ENCODE data around the gene FAM171A1.
"Not testable (repeated sequence)": the region's sequence is repeated elsewhere in the genome, so short reads cannot be mapped to it uniquely, and the experiment has no call there.

The FAM171A1 gene

DNA sequence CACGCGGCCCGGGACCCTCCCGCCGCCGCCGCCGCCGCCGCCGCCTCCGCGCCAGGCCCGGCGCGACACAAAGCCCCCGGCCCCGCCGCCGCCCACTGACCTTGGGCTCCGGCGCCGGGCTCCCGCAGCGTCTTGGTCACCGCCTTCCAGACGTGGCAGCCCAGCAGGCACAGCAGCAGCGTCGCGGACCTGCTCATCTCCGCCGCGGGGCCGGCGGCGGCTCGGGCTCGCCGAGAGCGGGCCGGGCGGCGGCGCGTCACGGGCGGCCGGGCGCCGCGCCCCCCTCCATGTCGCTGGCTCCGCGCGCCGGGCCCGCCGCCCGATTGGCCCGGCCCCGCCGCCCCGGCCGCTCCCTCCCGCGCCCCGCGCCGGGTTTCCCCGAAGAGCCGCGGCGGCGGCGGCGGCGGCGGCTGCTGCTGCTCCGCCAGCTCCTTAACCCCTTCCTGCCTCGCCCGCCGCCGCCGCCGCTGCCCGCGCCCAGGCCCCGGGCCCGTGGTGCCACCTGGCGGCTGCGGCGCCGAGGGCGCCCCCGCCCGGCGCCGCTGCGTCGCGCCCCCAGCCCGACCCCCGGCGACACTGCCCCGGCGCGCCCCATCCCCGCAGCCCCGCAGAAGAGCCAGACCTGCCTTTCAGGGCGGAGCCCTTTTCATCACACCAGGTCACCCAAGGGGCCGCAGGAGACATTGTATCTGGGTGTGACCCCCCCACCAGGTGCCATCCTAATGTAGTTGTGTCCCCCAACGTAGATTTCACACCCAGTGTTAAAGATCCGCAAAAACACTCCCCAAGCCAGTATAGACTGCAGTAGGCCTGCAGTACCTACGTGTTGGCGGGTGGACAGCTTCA, at the start of gene FAM171A1:
Gene FAM171A1, minus strand, starts transcription at position 434 of the 846 bp plus-strand sequence. Its CDS starts 237 bp downstream, at position 197.
- peak; percentile 80 for DNase-seq (ENCODE audit: low spot score)

DNA sequence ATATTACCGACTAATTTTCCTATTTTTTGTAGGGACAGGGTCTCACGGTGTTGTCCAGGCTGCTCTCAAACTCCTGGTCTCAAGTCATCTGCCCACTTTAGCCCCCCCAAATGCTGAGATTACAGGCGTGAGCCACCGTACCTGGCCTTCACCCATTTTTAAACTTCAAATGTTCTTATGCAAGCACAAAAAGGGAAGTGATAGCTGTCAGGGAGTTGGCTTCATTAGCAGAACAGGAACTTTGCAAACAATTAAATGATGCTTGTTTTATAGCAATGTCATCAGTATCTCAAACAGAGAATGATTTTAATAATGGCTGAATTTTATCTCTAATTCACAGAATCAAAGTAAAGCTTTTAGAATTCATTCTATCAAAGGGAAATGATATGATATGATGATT, 49.8 kb upstream of the FAM171A1 start:
- no peak for DNase-seq (ENCODE audit: low spot score)

DNA sequence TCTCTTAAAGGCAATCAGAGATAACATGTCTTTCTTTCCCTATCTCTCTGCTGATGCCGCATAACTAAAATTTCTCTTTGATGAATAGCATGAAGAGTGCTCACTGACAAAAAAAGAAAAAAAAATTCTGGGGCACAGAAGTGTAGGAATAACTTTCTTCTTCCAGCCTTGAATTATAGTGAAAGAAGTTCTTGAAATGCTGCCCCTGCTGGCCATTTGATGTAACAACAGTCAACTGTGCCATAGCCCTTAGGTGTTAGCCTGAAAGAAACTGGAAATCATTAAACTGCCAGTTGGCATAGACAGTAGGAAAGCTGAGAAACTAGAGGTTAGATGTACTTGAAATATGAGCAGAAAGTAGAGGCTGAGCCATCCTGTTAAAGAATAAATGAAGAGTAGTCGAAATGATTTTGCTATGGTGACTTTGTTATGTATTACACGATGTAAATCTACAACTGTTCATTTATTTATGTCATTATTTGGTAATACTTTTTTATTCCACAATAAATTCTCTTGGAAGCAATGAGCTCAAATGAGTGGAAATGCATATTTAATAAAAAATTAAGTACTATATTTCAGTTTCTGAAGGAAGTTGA, 48.3 kb upstream of the FAM171A1 start:
- no peak for DNase-seq (ENCODE audit: low spot score)

DNA sequence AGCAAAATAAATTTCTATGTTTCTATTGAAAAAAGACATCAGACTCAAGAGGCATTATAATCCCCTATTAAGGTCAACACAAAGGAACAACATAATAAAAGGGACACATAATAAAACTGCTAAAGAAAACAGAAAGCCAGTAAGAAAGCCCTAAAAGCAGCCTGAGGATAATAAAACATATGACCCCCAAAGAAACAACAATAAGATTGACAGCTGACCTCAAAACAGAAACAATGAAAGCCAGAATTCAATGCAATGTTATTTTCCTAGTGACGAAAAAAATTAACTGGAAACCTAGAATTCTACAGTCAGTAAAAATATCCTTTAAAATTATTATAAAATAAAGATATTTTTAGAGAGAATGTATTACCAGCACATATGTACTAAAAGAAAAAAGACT, 44.9 kb upstream of the FAM171A1 start:
- no peak for DNase-seq (ENCODE audit: low spot score)

DNA sequence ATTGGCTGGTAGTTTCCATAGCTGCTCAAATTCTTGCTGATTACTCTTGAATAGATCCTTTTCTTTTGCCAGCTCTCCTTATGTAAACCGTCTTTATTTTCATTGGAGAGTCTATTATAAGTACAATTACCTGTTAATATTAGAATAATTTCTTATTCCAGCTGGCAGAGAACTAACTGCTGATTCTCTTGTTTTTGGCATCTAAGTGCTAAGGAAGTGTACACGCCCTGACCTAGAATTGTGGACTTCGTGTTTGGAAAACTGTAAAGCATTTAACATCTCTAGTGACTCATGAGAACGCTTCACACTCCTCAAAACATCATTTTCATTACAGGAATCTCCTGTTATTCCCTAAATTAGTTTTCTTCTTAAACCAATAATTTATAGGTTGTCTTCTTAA, 39.9 kb upstream of the FAM171A1 start:
- DNase-seq (ENCODE audit: low spot score): no peak

DNA sequence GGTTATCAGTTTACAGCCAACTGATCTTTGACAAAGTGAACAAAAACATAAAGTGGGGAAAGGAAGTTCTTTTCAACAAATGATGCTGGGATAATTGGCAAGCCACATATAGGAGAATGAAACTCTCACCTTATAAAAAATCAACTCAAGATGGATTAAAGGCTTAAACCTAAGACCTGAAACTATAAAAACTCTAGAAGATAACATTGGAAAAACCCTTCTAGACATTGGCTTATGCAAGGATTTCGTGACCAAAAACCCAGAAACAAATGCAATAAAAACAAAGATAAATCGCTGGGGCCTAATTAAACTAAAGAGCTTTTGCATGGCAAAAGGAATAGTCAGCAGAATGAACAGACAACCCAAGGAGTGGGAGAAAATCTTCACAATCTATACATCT, 38.3 kb upstream of the FAM171A1 start:
- DNase-seq (ENCODE audit: low spot score): not testable (repeated sequence)

DNA sequence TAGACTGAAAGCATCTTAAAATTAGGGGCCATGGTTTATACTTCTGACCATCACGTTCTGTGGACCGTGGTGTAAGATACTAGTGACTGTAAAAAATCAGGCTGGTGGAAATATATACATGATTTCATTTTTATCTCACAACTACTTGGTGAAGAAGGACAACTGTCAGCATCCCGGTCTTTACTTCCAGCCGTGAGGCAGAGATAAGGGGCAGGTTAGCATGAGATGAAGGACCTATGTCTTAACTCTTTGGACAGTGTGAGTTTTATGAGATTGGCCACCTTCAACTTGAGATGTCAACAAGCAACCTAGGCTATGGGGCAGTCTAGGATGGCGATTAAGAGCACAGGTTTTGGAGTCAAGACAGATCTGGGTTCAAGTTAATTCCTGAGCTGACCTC, 37.5 kb upstream of the FAM171A1 start:
- DNase-seq (ENCODE audit: low spot score): no peak

DNA sequence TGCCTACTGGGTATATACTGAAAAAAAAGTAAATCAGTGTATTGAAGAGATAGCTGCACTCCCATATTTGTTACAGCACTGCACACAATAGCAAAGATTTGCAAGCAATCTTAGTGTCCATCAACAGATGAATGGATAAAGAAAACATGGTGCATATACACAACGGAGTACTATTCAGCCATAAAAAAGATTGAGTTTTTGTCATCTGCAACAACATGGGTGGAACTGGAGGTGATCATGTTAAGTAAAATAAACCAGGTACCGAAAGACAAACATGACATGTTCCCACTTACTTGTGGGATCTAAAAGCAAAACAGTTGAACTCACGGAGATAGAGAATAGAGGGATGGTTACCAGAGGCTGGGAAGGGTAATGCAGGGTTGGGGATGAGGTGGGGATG, 34.2 kb upstream of the FAM171A1 start:
- DNase-seq (ENCODE audit: low spot score): no peak

DNA sequence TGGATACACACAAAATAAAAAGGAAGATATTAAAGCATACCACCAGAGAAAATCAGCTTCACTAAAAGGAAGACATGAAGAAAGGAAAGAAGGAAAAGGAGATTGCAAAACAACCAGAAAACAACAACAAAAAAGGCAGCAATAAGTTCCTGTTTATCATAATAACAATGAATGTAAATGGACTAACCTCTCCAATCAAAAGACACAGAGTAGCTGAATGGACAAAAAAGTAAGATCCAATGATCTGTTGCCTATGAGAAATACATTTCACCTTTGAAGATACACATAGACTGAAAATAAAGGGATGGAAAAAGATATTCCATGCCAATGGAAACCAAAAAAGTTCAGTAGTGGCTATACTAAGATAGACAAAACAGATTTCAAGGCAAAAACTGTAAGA, 30.3 kb upstream of the FAM171A1 start:
- DNase-seq (ENCODE audit: low spot score): no peak

DNA sequence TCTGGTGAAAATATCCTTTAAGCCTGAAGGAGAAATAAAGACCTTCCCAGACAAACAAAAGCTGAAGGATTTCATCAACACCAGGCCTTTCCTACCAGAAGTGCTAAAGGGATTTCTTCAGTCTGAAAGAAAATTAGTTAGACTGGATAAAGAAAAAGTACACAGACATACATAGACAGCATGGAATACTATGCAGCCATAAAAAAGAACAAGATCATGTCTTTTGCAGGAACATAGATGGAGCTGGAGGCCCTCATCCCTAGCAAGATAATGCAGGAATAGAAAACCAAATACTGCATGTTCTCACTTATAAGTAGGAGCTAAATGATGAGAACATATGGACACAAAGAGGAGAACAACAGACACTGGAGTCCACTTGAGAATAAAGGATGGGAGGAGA, 29.4 kb upstream of the FAM171A1 start:
- DNase-seq (ENCODE audit: low spot score): not testable (repeated sequence)

DNA sequence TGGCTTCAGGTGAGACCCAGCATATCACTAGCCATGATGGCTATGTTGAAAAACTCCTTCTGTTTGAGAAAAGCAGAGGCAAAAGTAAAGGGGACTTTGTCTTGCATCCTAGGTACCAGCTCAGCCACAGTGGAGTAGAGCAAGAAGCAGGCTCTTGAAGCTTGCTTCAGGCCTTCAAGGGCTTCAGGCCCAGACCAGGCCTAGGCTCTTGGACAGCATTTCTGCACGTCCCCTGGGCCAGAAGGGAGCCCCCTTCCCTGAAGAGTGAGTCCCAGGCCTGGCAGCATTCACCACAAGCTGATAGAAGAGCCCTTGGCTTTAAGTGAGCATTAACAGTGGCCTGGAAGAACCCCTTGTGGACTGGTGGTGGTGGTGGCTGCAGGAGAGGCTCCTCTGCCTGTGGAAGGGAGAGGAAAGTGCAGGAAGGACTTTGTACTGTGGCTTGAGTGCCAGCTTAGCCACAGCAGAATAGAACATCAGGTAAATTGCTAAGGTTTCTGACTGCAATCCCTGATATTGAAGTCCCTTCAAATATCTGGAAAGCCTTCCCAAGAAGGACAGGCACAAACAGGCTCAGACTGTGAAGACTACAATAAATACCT, 28.1 kb upstream of the FAM171A1 start:
- no peak for DNase-seq (ENCODE audit: low spot score)

DNA sequence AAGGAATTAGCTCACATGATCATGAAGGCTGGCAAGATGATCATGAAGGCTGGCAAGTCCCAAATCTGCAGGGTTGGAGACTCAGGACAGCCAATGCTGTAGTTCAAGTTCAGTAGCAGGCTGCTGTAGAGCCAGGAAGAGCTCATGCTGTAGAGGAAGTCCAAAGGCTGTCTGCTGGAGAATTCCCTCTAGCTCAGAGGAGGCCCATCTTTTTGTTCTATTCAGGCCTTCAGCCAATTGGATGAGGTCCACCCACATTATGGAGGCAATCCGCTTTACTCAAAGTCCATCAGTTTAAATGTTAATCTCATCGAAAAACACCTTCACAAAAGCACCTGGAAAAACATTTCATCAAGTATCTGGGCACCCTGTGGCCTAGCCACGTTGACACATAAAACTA, 24.8 kb upstream of the FAM171A1 start:
- DNase-seq (ENCODE audit: low spot score): no peak

DNA sequence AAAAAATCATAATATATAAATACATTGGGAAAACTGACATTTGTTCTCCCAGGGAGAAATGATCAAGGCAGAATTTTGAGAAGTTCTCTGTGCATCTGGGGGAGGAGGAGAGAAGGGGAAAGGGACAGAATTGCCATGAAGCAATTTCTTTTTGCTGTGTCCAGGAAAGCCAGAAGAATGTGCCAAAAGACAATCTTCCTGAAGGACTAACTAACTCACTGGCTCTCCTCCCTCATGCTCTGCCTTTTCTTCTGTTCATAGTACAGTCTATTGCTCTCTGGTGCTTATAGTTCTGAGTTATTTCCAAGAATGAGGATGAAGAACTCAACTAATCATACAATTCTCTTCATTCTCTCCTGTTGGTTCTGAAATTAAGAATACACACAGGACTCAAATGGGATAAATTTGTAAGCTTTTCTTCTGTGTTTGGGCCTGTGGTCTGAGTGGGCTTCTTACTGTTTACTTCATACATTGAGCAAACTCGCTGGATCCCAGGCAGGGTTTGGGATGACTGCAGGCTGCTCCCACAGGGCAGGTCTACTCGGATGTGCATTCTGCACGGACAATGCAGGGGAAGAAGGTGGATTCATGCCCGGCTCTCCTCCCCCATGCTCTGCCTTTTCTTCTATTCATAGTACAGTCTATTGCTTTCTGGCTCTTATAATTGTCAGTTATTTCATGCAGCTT, 22.2 kb upstream of the FAM171A1 start:
- no peak for DNase-seq (ENCODE audit: low spot score)

DNA sequence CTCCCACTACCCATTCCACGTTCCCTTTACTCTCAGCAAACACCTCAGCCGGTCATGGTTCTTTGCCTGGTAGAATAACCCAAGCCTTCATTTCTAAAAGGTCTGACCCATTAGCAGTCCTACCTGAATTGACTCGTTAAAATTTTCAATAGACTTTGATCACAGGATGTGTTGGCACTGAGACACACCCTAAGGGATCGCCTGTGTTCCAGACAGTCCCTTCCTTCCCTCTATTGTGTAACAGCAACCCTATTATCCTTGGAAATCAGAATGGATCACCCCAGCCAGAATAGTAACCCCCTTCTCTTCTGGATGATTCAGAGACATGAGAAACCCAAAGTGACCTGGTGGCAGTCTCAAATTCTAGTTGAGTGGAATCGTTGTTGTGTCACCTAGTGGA, 20.4 kb upstream of the FAM171A1 start:
- DNase-seq (ENCODE audit: low spot score): no peak

DNA sequence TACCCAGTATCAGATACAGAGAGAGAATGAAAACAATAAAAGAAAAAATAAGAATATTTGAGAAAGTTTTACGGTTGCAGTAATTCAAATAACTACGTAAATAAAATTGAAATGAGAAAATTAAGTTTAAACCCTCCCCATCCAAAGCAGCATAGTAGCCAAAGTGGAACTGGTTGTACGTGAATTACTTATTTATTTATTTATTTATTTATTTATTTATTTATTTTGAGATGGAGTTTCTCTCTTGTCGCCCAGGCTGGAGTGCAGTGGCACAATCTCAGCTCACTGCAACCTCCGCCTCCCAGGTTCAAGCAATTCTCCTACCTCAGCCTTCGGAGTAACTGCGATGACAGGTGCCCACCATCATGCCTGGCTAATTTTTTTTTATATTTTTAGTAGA, 17.1 kb upstream of the FAM171A1 start:
- not testable (repeated sequence) for DNase-seq (ENCODE audit: low spot score)

DNA sequence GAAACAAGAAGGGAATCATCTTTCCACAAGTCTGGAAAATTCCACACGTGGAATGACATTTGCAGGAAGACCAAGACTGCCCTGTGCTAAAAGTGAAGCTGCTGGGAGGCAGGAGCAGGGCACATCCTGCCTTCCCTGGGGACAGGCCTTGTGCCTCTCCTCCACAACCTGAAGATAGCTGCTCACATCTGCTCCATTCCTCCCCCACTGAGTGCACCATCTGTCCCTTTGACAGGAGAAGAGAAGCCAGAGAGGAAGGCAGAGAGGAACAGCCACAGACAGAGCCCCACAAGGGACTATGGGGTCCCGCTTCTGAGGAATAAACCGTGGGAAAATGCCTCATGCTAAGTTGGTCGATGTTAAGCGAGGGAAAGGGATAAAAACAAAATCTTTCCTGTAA, 15.9 kb upstream of the FAM171A1 start:
- no peak for DNase-seq (ENCODE audit: low spot score)

DNA sequence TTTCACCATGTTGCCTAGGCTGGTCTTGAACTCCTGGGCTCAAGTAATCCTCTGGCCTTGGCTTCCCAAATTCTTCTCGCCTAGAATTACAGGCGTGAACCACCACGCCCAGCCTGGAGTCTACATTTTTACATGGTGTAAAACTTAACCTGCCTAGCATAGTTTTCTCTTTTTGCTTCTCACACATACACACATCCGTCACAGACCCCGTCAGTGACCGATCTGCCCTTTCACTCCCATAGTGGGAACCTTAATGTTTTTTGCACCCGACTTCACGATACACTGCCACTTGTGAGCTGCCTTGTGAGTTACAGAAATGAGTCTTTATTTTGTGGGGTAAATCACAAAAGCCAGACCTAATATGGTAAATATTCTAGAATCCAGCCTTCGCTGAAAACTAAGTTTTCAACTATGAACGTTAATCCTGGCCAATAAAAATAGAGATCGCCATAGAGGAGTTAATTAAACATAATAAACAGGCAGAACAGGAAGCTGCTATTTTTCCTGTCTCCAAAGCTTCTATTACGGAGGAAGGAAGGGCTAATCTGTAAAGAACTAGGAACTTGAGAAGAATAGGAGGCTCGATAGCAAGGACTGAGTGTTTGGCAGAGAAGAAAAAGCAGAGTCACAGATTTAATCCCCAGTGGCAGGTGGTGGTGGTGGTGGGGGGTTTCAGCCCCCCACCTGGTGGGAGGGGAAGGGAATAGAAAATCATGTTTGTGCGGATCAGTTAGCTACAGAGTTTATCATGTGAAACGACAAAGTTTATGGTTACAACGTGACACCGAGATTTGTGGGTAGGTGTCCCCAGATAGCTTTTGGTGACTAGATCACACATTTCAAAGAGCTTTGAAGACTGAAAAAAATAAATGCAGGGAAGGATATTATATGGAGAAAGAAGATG, 14.7 kb upstream of the FAM171A1 start:
- DNase-seq (ENCODE audit: low spot score): no peak

DNA sequence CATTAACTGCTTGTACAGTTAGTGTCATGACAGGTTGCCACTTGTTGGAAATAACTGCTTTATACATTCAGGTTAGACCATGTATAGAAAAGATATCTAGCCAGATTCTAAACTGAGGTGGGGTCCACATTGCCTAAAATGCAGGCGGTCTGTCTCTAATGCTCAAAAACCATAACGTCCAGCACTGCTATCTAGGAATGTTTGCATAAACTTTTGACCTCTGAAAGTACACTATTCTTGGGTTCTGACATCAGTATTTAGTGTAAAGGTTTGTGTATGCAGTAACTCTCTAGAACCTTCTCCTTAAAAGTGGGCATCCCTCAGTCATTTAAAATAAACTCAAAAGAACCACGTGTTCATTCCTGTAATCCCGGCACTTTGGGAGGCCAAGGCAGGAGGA, 10.3 kb upstream of the FAM171A1 start:
- DNase-seq (ENCODE audit: low spot score): no peak

DNA sequence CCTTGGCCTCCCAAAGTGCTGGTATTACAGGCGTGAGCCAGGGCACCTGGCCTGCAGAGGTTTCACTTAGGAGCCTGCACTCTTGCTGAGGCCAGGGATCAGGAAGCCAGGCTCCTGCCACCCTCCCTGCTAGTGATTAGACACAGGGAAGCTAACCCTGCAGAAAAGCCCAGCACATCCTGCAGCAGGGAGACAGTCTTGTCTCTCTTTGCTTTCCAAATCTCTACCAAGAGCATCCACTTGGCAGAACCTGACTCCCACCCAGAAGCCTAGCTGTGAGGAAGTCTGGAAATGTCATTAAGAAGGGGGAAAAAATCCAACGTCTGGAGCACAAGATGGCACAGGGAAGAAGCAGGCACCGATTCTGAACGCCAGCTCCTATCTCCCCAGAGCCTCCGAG, 8.0 kb upstream of the FAM171A1 start:
- DNase-seq (ENCODE audit: low spot score): no peak

DNA sequence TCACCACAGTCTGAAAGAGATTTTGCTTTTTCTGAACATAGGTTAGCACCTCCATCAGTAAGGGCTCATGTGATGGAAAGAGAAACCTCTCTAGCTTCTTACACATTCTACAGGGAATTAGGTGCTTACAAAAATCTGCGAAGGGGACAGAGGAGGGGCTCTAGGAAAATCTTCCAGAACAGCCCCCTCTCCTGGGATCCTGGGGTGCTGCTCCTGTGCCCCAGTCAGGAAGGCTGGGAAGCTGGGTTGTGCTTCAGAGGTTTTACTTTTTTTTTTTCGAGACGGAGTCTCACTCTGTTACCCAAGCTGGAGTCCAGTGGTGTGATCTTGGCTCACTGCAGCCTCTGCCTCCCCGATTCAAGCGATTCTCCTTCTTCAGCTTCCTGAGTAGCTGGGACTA, 7.5 kb upstream of the FAM171A1 start:
- no peak for DNase-seq (ENCODE audit: low spot score)

DNA sequence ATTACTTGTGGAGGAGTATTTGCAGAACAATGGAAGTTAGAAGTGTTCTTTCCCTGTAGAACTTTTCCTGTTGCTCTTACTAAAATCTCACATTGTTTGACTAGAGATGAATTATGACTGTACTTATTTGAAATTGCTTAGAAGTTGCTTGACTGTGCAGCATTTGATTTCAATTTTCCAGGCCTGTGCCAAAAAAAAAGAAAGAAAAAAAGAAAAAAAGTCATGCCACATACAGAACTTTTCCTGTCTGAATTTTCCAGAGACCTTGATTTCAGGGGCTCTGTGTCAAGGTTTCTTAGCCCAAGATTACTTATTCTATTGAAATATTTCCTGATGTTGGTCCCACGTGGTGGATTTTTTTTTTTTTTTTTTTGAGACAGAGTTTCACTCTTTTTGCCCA, 3.5 kb upstream of the FAM171A1 start:
- no peak for DNase-seq (ENCODE audit: low spot score)

DNA sequence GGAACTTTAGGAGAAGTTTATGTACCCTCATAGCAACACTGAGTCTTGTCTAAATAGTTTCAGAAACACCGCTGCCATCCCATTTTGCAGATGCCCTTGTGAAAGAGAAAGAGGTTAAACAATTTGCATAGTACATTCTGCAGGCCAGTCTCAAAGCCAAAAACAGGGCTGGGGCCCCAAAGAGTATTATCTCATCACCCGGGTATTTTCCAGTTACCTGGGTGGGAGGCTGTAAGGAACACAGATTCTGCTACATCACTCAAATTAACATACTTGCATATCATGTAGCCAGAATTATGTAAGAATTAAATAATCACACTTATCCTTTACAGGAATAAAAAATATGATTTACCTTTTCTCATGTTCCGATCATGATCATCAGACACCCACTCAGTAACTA, 3.1 kb upstream of the FAM171A1 start:
- no peak for DNase-seq (ENCODE audit: low spot score)
